GM18511 (cell line): Measurements from ENCODE around the gene ATRX.
"Not testable (repeated sequence)": the region's sequence is repeated elsewhere in the genome, so short reads cannot be mapped to it uniquely, and the experiment has no call there.

Experiments
- ATAC-seq: cut with Tn5 transposase; IDR thresholded peaks from one replicate; pipeline ENCODE4 v1.9.1; 2021; ENCODE audit warnings: mild to moderate bottlenecking, moderate library complexity; ENCODE audit not compliant: unreplicated experiment

The ATRX gene

GRCh38 chrX:77500164-77500563 is 285.9 kb downstream of the ATRX start:
- not testable (repeated sequence) for ATAC-seq

- no peak for ATAC-seq
Measured at GRCh38 chrX:77493677-77494553, 292.1 kb downstream of the ATRX start.

GRCh38 chrX:77484045-77484444 is 302.0 kb downstream of the ATRX start:
- ATAC-seq = no peak

- no peak for ATAC-seq
Measured at GRCh38 chrX:77455437-77455836, 330.6 kb downstream of the ATRX start.
